OCI-LY1 (cell line): ENCODE results near the gene ACAP2.
A peak's percentile ranks its signal among the peaks of the same experiment; 100 is the strongest.

Experiments
- H2AFZ ChIP-seq: fragments of 200-600 bp; sonication (generic), shearing (Covaris generic); 2 replicates; pipeline ENCODE4 v1.6.0; 2014; ENCODE audit warnings: antibody characterized with exemption, mild to moderate bottlenecking, low read length
- H3F3A ChIP-seq: fragments of 200-600 bp; sonication (generic), shearing (Covaris generic); 2 replicates; pipeline ENCODE4 v1.6.0; 2014; ENCODE audit warnings: mild to moderate bottlenecking, antibody characterized with exemption, low read length, moderate library complexity; ENCODE audit not compliant: insufficient read depth
- H3K27ac ChIP-seq: fragments of 200-600 bp; sonication (generic); 2 replicates; pipeline ENCODE4 v1.5.1; 2014; ENCODE audit warnings: low read length, mixed run types, mild to moderate bottlenecking, low read depth; ENCODE audit not compliant: poor library complexity, severe bottlenecking
- H3K27me3 ChIP-seq: fragments of 200-600 bp; sonication (generic); 2 replicates; pipeline ENCODE4 v1.6.0; 2014; ENCODE audit warnings: antibody characterized with exemption, mild to moderate bottlenecking, low read length, moderate library complexity; ENCODE audit not compliant: insufficient read depth
- H3K36me3 ChIP-seq: fragments of 200-600 bp; sonication (generic); 2 replicates; pipeline ENCODE4 v1.6.1; 2014; ENCODE audit warnings: mild to moderate bottlenecking, antibody characterized with exemption, low read length, moderate library complexity, mixed read lengths; ENCODE audit not compliant: insufficient read depth
- H3K4me1 ChIP-seq: fragments of 200-600 bp; sonication (generic); 2 replicates; pipeline ENCODE4 v1.5.1; 2014; ENCODE audit warnings: mild to moderate bottlenecking, low read length, moderate library complexity; ENCODE audit not compliant: insufficient read depth, severe bottlenecking
- H3K4me2 ChIP-seq: fragments of 200-600 bp; sonication (generic), shearing (Covaris generic); 2 replicates; pipeline ENCODE4 v1.6.1; 2014; ENCODE audit warnings: low read length
- H3K4me3 ChIP-seq: fragments of 200-600 bp; sonication (generic); 2 replicates; pipeline ENCODE4 v1.5.1; 2014; ENCODE audit warnings: low read length, low read depth, mild to moderate bottlenecking, mixed read lengths; ENCODE audit not compliant: poor library complexity, severe bottlenecking
- H3K79me2 ChIP-seq: fragments of 200-600 bp; shearing (Covaris generic); 2 replicates; pipeline ENCODE4 v1.6.1; 2016; ENCODE audit warnings: mixed run types, low read length, mixed read lengths; ENCODE audit not compliant: insufficient read depth
- H3K9ac ChIP-seq: fragments of 200-600 bp; sonication (generic), shearing (Covaris generic); 2 replicates; pipeline ENCODE4 v1.6.1; 2014; ENCODE audit warnings: mild to moderate bottlenecking, low read length, mixed read lengths
- H3K9me2 ChIP-seq: fragments of 200-600 bp; sonication (generic), shearing (Covaris generic); 2 replicates; pipeline ENCODE4 v1.6.1; 2014; ENCODE audit warnings: low read depth, mild to moderate bottlenecking, low read length, mixed read lengths
- H3K9me3 ChIP-seq: fragments of 200-600 bp; shearing (Covaris generic); 2 replicates; pipeline ENCODE4 v1.6.1; 2014; ENCODE audit warnings: low read length, mixed read lengths
- H4K20me1 ChIP-seq: fragments of 200-600 bp; sonication (generic), shearing (Covaris generic); 2 replicates; pipeline ENCODE4 v1.6.0; 2016; ENCODE audit warnings: mild to moderate bottlenecking, low read length; ENCODE audit not compliant: insufficient read depth
- EZH2 ChIP-seq: fragments of 200-600 bp; sonication (generic), shearing (Covaris generic); IDR thresholded peaks from 2 replicates; pipeline ENCODE4 v1.8.0; 2017; ENCODE audit warnings: borderline replicate concordance, mixed run types, mild to moderate bottlenecking, antibody characterized with exemption, low read length, moderate library complexity, mixed read lengths
- TF ChIP-seq, protein P1 (sequence below): fragments of 200-600 bp; sonication (generic), shearing (Covaris generic); IDR thresholded peaks from 2 replicates; pipeline ENCODE4 v1.5.1; 2017; ENCODE audit warnings: mild to moderate bottlenecking, antibody characterized with exemption, low read length, moderate library complexity, mixed read lengths

The ACAP2 gene

GRCh38 chr3:195258449-195259153 lies 184.2 kb downstream of the ACAP2 start:
- no peaks in the 10 kb centered on the region for H3K9me3 ChIP-seq
- H3K4me3 ChIP-seq: no peak overlapping the region
- peak overlapping the region; percentile 61; the same call in 1 of the 2 replicates for H3K4me2 ChIP-seq
- H2AFZ ChIP-seq: no peak overlapping the region
- H3K4me1 ChIP-seq: peaks cover 25% of the 10 kb centered on the region
- H3K79me2 ChIP-seq: no peaks in the 10 kb centered on the region
- H3K27ac ChIP-seq: no peak overlapping the region
- H3K9ac ChIP-seq: no peak overlapping the region
- no peaks in the 10 kb centered on the region; the same call in 1 of the 2 replicates for H3F3A ChIP-seq
- TF ChIP-seq, protein P1, sequence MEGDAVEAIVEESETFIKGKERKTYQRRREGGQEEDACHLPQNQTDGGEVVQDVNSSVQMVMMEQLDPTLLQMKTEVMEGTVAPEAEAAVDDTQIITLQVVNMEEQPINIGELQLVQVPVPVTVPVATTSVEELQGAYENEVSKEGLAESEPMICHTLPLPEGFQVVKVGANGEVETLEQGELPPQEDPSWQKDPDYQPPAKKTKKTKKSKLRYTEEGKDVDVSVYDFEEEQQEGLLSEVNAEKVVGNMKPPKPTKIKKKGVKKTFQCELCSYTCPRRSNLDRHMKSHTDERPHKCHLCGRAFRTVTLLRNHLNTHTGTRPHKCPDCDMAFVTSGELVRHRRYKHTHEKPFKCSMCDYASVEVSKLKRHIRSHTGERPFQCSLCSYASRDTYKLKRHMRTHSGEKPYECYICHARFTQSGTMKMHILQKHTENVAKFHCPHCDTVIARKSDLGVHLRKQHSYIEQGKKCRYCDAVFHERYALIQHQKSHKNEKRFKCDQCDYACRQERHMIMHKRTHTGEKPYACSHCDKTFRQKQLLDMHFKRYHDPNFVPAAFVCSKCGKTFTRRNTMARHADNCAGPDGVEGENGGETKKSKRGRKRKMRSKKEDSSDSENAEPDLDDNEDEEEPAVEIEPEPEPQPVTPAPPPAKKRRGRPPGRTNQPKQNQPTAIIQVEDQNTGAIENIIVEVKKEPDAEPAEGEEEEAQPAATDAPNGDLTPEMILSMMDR: no peak
- no peak for TF ChIP-seq EZH2
- H3K9me2 ChIP-seq: no peaks in the 10 kb centered on the region
- no peaks in the 10 kb centered on the region for H4K20me1 ChIP-seq
- H3K36me3 ChIP-seq: no peaks in the 10 kb centered on the region; the same call in 1 of the 2 replicates
- no peaks in the 10 kb centered on the region; the same call in 1 of the 2 replicates for H3K27me3 ChIP-seq

DNA sequence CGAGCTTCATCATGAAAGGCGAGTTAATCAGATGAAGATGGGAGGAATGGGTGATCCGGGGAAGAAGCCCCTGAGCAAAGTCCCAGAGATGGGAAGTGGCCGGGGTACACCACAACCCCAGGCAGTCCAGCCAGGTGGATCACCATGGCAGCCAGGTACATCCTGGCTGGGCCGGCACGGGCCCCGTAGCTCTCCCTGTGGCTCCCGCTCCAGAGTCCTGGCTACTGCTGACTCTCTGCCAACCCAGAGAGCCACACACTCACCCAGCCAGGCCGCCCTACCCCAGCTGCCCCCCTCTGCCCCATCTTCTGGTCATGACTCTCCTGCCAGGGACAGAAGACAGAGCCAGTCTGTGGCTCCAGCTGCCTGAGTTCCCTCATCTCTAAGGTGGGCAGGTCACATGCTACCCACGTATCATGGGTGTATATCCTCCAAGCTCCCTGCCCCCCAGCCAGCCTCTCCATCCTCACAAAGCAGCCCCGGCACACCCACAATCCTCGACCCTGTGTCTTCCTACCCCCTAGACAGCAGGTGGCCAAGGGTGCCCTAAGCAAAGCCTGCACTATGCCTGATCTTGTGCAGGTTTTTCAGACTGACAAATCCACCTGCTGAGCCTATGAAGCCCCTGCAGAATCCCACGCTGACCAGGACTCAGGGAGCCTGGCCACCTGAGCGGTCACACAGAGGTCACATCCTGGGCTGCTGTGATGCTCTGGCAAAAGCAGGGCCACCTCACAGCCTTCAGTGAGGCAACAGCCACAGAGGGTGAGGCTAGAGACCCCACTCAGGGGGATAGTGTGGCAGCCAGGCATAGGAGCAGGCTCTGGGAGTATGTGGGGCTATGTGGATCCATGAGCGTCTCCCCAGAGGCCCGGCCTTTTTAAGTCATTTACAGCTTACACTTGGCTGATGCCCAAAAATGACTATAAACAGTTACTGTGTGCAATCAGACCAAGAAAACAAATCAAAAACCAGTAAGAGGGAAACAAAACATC lies 185.1 kb downstream of the ACAP2 start:
- H3K79me2 ChIP-seq: no peaks in the 10 kb centered on the region
- peaks cover 25% of the 10 kb centered on the region for H3K4me1 ChIP-seq
- no peak overlapping the region for H3K9ac ChIP-seq
- no peaks in the 10 kb centered on the region for H4K20me1 ChIP-seq
- no peak overlapping the region for H3K4me3 ChIP-seq
- no peak overlapping the region for H2AFZ ChIP-seq
- no peaks in the 10 kb centered on the region; the same call in 1 of the 2 replicates for H3F3A ChIP-seq
- H3K27ac ChIP-seq: no peak overlapping the region
- H3K27me3 ChIP-seq: no peaks in the 10 kb centered on the region; the same call in 1 of the 2 replicates
- no peaks in the 10 kb centered on the region for H3K9me3 ChIP-seq
- no peaks in the 10 kb centered on the region; the same call in 1 of the 2 replicates for H3K36me3 ChIP-seq
- no peak overlapping the region for H3K4me2 ChIP-seq
- TF ChIP-seq EZH2: no peak
- TF ChIP-seq, protein P1: no peak
- no peaks in the 10 kb centered on the region for H3K9me2 ChIP-seq

GRCh38 chr3:195256639-195257453 lies 186.0 kb downstream of the ACAP2 start:
- Histone ChIP-seq H3K79me2 (no peaks in the 10 kb centered on the region), H3K4me1 (peaks cover 25% of the 10 kb centered on the region), H4K20me1 (no peaks in the 10 kb centered on the region)

More at GRCh38 chr3:195256639-195257453, 186.0 kb downstream of the ACAP2 start:
- Histone ChIP-seq H3K9ac (no peak overlapping the region), H3K36me3 (no peaks in the 10 kb centered on the region; the same call in 1 of the 2 replicates), H2AFZ (no peak overlapping the region), H3K27ac (no peak overlapping the region), H3K4me3 (no peak overlapping the region), H3K9me2 (no peaks in the 10 kb centered on the region), H3K9me3 (no peaks in the 10 kb centered on the region), H3K27me3 (no peaks in the 10 kb centered on the region; the same call in 1 of the 2 replicates), H3K4me2 (no peak overlapping the region), H3F3A (no peaks in the 10 kb centered on the region; the same call in 1 of the 2 replicates)
- no peak for TF ChIP-seq EZH2
- TF ChIP-seq, protein P1: no peak
